Measurements from ENCODE around the gene KCNN1.
"Not testable (repeated sequence)": the region's sequence is repeated elsewhere in the genome, so short reads cannot be mapped to it uniquely, and the experiment has no call there.

DNA sequence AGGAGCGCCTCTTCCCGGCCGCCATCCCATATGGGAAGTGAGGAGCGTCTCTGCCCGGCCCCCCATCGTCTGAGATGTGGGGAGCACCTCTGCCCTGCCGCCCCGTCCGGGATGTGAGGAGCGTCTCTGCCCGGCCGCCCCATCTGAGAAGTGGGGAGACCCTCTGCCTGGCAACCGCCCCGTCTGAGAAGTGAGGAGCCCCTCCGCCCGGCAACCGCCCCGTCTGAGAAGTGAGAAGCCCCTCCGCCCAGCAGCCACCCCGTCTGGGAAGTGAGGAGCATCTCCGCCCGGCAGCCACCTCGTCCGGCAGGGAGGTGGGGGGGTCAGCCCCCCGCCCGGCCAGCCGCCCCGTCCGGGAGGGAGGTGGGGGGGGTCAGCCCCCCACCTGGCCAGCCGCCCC lies 48.8 kb upstream of the KCNN1 start:
- TF ChIP-seq, protein P1, sequence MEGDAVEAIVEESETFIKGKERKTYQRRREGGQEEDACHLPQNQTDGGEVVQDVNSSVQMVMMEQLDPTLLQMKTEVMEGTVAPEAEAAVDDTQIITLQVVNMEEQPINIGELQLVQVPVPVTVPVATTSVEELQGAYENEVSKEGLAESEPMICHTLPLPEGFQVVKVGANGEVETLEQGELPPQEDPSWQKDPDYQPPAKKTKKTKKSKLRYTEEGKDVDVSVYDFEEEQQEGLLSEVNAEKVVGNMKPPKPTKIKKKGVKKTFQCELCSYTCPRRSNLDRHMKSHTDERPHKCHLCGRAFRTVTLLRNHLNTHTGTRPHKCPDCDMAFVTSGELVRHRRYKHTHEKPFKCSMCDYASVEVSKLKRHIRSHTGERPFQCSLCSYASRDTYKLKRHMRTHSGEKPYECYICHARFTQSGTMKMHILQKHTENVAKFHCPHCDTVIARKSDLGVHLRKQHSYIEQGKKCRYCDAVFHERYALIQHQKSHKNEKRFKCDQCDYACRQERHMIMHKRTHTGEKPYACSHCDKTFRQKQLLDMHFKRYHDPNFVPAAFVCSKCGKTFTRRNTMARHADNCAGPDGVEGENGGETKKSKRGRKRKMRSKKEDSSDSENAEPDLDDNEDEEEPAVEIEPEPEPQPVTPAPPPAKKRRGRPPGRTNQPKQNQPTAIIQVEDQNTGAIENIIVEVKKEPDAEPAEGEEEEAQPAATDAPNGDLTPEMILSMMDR (IDR thresholded peaks at IDR 0.05) = not testable (repeated sequence)
- not testable (repeated sequence) for TF ChIP-seq ZFX (IDR thresholded peaks at IDR 0.05; ENCODE audit: borderline replicate concordance)
